ENCODE measurements around the gene MACROD2. TPM values are rescaled to one million over a fixed set of nuclear protein-coding genes. Genes with fewer than 3 reads are reported as not detected.

MACROD2 gene
- total RNA-seq, 1 experiment from 2014 or later = 3.7 TPM

DNA sequence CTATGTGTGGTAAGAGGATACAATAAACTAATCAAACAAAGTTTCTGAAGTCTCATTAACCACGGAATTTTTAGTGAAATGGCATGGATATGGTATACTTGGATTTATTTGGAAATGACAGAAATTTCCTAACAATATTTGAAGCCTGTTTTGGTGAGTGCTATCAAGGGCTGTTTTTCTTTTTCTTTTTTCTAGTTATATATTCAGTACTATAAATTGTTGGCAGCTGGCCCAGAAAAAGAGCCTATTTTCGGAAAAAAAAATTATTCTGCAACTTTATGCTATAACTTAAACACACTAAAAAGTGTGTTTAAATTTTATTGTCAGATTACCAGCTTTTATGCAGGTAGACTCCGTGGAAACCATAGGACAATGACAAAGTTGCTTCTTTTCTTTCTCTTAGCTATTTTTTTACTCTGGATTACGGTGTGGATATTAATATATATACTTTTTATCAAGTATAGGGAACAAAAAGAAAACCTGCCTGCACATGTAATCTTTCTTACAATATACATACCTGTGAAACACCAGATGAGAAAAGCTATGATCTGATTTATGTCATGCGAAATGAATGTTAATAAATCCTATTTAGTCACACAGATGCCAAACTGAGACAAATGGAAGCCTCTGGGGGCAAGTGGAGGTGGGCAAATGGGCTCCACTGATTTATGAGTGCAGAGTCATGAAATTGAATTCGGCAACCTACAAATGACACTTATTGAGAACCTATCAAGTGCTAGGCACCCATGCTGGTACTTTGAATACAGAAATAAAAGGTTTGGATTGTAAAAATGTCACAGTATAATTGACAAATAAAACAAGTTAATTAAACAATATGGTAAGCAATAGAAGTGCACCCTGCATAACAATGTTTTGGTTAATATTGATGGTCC is 1261.6 kb downstream of the MACROD2 start:
- Histone ChIP-seq H3K9me3 (ENCODE audit: control insufficient read depth in 1 of 2, insufficient read depth in 1 of 2, low read depth in 1 of 2, low read length in 2 of 2) (no peaks in the 10 kb centered on the region; a peak in 1 of 4 replicates), H3K27me3 (ENCODE audit: insufficient read depth, low read length) (no peaks in the 10 kb centered on the region), H3K36me3 (ENCODE audit: control insufficient read depth in 1 of 2, insufficient read depth in 2 of 2, low read length in 2 of 2) (no peaks in the 10 kb centered on the region), H3K9ac (ENCODE audit: low read length) (no peak overlapping the region), H3K79me2 (ENCODE audit: insufficient read depth, low read length) (no peaks in the 10 kb centered on the region), H3K9me2 (ENCODE audit: insufficient read depth) (no peaks in the 10 kb centered on the region), H3K4me2 (ENCODE audit: low read length) (no peak overlapping the region), H4K20me1 (ENCODE audit: insufficient read depth) (no peaks in the 10 kb centered on the region), H3K4me1 (ENCODE audit: control insufficient read depth in 1 of 2, insufficient read depth in 2 of 2, low read length in 2 of 2) (no peaks in the 10 kb centered on the region), H3K4me3 (replicated peaks in 1 of 2; ENCODE audit: low read depth in 1 of 2, low read length in 2 of 2) (no peak overlapping the region), H3K27ac (ENCODE audit: low read depth, low read length) (no peak overlapping the region), H2AFZ (ENCODE audit: low read depth, low read length, poor library complexity, severe bottlenecking) (no peak overlapping the region)
- ATAC-seq (no peak), DNase-seq (ENCODE audit: low read depth, low spot score) (no peak)
- ChIA-PET RAD21 (ENCODE audit: low non-redundant PET in 1 of 2, low total read pairs in 2 of 2, uncharacterized antibody in 2 of 2, unreplicated experiment in 2 of 2) (no interaction called here), POLR2A (no interaction called here), CTCF (no interaction called here)
- intact Hi-C loops (cut with micrococcal nuclease) = no loop called here
- TF ChIP-seq, protein P1, sequence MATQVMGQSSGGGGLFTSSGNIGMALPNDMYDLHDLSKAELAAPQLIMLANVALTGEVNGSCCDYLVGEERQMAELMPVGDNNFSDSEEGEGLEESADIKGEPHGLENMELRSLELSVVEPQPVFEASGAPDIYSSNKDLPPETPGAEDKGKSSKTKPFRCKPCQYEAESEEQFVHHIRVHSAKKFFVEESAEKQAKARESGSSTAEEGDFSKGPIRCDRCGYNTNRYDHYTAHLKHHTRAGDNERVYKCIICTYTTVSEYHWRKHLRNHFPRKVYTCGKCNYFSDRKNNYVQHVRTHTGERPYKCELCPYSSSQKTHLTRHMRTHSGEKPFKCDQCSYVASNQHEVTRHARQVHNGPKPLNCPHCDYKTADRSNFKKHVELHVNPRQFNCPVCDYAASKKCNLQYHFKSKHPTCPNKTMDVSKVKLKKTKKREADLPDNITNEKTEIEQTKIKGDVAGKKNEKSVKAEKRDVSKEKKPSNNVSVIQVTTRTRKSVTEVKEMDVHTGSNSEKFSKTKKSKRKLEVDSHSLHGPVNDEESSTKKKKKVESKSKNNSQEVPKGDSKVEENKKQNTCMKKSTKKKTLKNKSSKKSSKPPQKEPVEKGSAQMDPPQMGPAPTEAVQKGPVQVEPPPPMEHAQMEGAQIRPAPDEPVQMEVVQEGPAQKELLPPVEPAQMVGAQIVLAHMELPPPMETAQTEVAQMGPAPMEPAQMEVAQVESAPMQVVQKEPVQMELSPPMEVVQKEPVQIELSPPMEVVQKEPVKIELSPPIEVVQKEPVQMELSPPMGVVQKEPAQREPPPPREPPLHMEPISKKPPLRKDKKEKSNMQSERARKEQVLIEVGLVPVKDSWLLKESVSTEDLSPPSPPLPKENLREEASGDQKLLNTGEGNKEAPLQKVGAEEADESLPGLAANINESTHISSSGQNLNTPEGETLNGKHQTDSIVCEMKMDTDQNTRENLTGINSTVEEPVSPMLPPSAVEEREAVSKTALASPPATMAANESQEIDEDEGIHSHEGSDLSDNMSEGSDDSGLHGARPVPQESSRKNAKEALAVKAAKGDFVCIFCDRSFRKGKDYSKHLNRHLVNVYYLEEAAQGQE (IDR thresholded peaks at IDR 0.05; ENCODE audit: low read depth) = no peak
- TF ChIP-seq POLR2AphosphoS5 (IDR thresholded peaks at IDR 0.05; ENCODE audit: low read depth, low read length) (no peak), JUND (IDR thresholded peaks at IDR 0.05) (no peak), ELF1 (IDR thresholded peaks at IDR 0.05; ENCODE audit: borderline replicate concordance, low read depth) (no peak), YY1 (IDR thresholded peaks at IDR 0.05; ENCODE audit: extremely low read depth, insufficient replicate concordance, low read depth, low read length) (no peak), CEBPB (IDR thresholded peaks at IDR 0.05; ENCODE audit: low read depth) (no peak), ZNF274 (IDR thresholded peaks at IDR 0.05; ENCODE audit: low read depth, low read length) (no peak), FOSL1 (IDR thresholded peaks at IDR 0.05; ENCODE audit: low read depth) (no peak)
- BruUV-seq (replicated peaks) = no TSS peak

All from HCT116 (cell line).